GM12874 (cell line): ENCODE results near the gene ATP6V0E1.

Experiments
- TF ChIP-seq, protein P1 (sequence below): IDR thresholded peaks from 2 replicates; pipeline ENCODE4 v1.5.1; 2011; ENCODE audit warnings: low read depth, mild to moderate bottlenecking, control low read depth, low read length, moderate library complexity; ENCODE audit not compliant: insufficient read depth

The ATP6V0E1 gene

DNA sequence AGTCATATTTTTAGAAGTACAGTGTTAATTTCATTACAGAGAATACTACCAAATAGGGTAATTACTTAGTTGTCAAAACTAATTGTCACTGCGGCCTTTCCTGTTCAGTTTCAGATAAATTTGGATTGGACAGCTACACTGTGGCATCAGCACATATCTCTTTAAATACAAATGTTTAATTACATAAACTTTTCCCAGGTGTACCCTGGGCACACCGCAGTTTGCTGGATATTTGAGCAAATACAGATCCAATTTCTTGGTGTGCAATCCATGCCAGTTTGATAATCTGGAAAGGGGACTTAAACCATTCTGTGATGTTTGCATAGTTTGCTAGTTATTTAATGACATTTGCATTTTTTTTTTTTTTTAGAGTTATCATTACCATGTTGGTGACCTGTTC lies 10.8 kb downstream of the ATP6V0E1 start:
- TF ChIP-seq, protein P1, sequence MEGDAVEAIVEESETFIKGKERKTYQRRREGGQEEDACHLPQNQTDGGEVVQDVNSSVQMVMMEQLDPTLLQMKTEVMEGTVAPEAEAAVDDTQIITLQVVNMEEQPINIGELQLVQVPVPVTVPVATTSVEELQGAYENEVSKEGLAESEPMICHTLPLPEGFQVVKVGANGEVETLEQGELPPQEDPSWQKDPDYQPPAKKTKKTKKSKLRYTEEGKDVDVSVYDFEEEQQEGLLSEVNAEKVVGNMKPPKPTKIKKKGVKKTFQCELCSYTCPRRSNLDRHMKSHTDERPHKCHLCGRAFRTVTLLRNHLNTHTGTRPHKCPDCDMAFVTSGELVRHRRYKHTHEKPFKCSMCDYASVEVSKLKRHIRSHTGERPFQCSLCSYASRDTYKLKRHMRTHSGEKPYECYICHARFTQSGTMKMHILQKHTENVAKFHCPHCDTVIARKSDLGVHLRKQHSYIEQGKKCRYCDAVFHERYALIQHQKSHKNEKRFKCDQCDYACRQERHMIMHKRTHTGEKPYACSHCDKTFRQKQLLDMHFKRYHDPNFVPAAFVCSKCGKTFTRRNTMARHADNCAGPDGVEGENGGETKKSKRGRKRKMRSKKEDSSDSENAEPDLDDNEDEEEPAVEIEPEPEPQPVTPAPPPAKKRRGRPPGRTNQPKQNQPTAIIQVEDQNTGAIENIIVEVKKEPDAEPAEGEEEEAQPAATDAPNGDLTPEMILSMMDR = no peak

DNA sequence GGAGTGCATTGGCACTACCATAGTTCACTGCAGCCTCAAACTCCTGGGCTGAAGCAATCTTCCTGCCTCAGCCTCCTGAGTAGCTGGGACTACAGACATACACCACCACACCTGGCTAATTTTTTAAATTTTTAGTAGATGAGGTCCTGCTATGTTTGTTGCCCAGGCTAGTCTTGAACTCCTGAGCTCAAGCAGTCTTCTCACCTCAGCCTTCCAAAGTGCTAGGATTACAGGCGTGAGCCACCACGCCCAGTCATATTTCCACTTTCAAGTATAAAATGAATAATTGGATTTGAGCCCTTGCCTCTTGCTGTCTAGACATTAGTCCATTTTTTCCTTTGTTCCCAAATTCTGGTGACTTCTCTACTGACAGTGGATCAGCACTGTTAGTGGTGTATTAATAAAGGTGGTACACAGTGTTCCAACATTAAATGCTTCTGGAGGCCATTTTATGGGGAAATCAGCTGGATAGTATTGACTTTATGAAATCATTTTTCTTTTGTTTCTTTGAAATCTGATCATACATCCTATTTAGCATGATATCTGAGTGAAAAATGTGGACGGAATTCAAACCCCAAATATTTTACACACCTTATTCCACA lies 15.9 kb downstream of the ATP6V0E1 start:
- TF ChIP-seq, protein P1 = no peak

DNA sequence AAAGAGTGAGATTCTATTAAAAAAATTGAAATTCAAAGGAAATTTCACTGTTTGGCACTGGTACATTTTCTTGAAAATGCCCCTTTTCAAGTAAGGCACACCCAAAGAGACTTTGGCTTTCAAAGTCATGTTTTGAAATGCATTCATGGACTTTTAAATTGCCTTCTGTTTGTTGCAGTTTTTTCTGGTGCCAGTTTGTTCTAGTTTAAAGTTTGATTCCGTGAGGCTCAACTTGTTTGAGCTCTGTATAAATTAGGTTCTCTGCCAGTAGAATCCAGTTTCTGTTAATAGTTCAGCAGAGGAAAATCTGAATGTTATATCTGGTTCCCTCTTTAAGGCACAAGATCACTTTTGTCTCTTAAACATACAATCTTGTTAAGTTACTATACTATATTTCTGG lies 16.4 kb downstream of the ATP6V0E1 start:
- TF ChIP-seq, protein P1 = no peak

DNA sequence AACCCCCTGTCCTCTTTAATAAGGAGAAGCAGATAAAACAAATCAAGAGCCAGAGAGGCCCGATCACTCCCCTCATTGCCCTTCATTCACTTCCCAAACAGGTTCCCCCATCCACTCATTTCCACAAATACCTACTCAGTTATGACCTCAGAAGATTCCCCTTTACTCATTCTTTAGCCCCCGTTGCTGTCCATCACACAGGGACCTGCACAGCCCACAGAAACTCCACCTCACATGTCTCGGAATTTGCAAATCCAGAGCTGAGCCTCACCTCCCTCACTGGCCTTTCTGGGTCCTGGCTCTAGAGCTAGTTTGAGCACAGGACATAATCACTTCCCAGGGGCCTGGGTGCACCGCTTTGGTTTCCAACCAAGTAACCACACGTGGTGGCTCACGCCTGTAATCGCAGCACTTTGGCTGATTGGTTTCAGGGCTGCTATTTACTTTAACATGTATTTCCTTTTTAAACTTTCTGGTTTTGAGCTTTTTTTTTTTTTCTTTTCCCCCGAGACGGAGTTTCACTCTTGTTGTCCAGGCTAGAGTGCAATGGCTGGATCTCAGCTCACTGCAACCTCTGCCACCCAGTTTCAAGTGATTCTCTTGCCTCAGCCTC lies 17.8 kb downstream of the ATP6V0E1 start:
- TF ChIP-seq, protein P1 = no peak

DNA sequence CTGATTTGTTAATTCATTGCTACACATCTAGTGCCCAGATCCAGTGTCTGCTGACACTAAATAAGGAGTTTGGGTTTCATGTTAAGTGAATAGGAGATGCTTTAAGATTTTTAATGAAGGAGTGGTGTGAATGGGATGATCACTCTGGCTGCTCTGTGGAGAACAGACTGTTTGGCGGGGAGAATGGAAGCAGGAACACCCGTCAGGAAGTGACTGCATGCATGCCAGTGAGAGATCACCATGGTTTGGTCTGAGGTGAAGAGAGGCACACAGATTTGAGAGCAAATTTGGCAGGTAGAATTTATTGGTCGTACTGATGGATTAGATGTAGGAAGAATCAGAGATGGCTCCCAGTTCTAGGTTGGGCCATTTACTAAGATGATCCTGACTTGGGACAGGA lies 19.8 kb downstream of the ATP6V0E1 start:
- TF ChIP-seq, protein P1 = no peak

DNA sequence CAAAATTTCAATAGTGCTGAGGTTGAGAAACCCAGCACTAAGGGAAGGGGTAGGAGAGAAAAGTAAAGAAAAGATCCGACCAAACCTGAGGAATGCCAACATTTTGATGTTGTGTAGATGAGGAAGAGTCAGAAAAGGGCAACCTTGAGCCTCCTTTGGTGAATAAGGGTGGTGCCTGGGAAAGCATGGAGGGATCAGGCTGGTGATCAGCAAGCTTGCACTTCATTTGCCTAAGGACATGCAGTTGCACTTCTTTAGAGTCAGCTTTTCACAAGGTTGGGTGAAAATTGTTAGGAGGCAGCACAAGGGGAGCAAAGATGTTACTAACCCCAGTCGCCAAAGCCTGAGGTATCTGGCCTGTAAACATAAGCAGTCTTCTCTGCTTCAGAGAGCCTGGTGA lies 20.4 kb downstream of the ATP6V0E1 start:
- TF ChIP-seq, protein P1 = no peak

DNA sequence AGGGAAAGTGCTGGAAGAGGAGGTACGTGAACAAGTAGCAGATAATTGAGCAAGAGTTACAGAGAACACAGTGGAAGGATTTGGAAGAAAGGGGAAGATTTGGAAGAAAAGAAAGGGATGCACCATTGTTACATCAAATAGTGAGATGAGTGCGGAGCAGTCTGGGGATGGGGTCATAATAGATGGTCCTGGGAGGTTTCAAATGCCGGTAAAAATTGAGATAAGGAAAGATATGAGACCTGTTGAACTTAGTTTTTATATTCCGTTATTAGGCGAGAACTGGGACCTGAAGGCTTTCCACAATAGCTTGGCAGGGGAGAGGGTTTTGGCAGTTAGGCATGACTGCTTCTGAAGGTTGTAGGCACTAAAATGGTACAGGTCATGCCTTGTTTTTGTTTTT lies 20.9 kb downstream of the ATP6V0E1 start:
- TF ChIP-seq, protein P1 = no peak
